K562 (cell line): Measurements from ENCODE around the gene PACS1. TPM values are rescaled to one million over a fixed set of nuclear protein-coding genes. Genes with fewer than 3 reads are reported as not detected.

ENCODE experiments used
- BRCA1 ChIP-seq, 2 experiments: fragments of 450-650 bp in 1 of 2; sonication (generic) in 1 of 2; formaldehyde crosslinking in 1 of 2; IDR thresholded peaks; 2 replicates each; pipeline versions ENCODE4 v1.5.0 to v1.6.1; 2017 to 2020; ENCODE audit warnings: mild to moderate bottlenecking in 1 of 2, missing genetic modification reagents in 1 of 2
- ELF2 ChIP-seq: fragments of 250-450 bp; sonication (Bioruptor Pico); IDR thresholded peaks from 2 replicates; pipeline ENCODE4 v1.5.0; 2021; ENCODE audit warnings: mild to moderate bottlenecking
- EWSR1 ChIP-seq: fragments of 450-650 bp; IDR thresholded peaks from 2 replicates; pipeline ENCODE4 v1.6.1; 2018; ENCODE audit warnings: borderline replicate concordance, mild to moderate bottlenecking, low read depth, moderate library complexity; ENCODE audit not compliant: partially characterized antibody
- MECOM ChIP-seq: fragments of 250-450 bp; sonication (Bioruptor Pico); IDR thresholded peaks from 2 replicates; pipeline ENCODE4 v1.8.0; 2022; ENCODE audit warnings: inconsistent platforms
- PHB ChIP-seq: fragments of 250-450 bp; sonication (Bioruptor Pico); IDR thresholded peaks from 2 replicates; pipeline ENCODE4 v1.5.0; 2021
- ZBED1 ChIP-seq: IDR thresholded peaks from 2 replicates; pipeline ENCODE4 v1.6.1; 2014
- ZNF785 ChIP-seq: fragments of 250-450 bp; sonication (Bioruptor Pico); IDR thresholded peaks from 2 replicates; pipeline ENCODE4 v1.4.0; 2020; ENCODE audit warnings: mild to moderate bottlenecking
- polyA plus RNA-seq, 8 experiments: library from polyadenylated mRNA; depleted of rRNA in 4 of 8; stranded (reverse) in 5 of 8; unstranded in 3 of 8; fragments of >200 nt; fragmentation: Nextera tagmentation in 2 of 8; fragmentation: Illumina TruSeq in 1 of 8; extraction: Ambion mirVana in 2 of 8; extraction: Trizol in 1 of 8; gene quantifications; 2 replicates each; pipeline versions ENCODE4 v1.2.1 to v1.2.3, GENCODE V29; 2011 to 2014; ENCODE audit warnings: inconsistent platforms in 1 of 8, missing spikeins in 1 of 8
- total RNA-seq, 7 experiments: library from RNA; depleted of rRNA in 6 of 7; stranded (reverse); fragments of >200 nt in 6 of 7; fragmentation: Illumina TruSeq in 2 of 7; extraction: Trizol in 2 of 7; gene quantifications; 2 replicates each; pipeline versions ENCODE4 v1.2.1 to v1.2.3, GENCODE V29; 2011 to 2021; ENCODE audit warnings: low replicate concordance in 1 of 7
- TF ChIP-seq, protein P1 (sequence below), 2 experiments: fragments of 450-650 bp in 1 of 2; sonication (generic) in 1 of 2; formaldehyde crosslinking in 1 of 2; IDR thresholded peaks; 2 replicates each; pipeline versions ENCODE4 v1.7.1 to v1.9.0; 2016 to 2022; ENCODE audit warnings: inconsistent platforms in 1 of 2, mild to moderate bottlenecking in 1 of 2, missing genetic modification reagents in 1 of 2
- TF ChIP-seq, protein P2 (sequence below): fragments of 250-450 bp; sonication (Bioruptor Pico); IDR thresholded peaks from 2 replicates; pipeline ENCODE4 v1.4.0; 2020
- TF ChIP-seq, protein P3 (sequence below): IDR thresholded peaks from 2 replicates; pipeline ENCODE4 v1.6.1; 2011; ENCODE audit warnings: borderline replicate concordance, low read depth, mild to moderate bottlenecking, moderate library complexity, low read length; ENCODE audit not compliant: insufficient read depth, poor library complexity, severe bottlenecking
- TF ChIP-seq, protein P4 (sequence below): IDR thresholded peaks from 2 replicates; pipeline ENCODE4 v1.6.1; 2016; ENCODE audit warnings: missing genetic modification characterization, missing compliant biosample characterization

The PACS1 gene
- total and polyA plus RNA-seq, 9 of the 15 experiments (the other 6 are each of a cell fraction or from before 2014, with no cell fraction given): 0.34 to 28.1 (median 8.5) TPM

DNA sequence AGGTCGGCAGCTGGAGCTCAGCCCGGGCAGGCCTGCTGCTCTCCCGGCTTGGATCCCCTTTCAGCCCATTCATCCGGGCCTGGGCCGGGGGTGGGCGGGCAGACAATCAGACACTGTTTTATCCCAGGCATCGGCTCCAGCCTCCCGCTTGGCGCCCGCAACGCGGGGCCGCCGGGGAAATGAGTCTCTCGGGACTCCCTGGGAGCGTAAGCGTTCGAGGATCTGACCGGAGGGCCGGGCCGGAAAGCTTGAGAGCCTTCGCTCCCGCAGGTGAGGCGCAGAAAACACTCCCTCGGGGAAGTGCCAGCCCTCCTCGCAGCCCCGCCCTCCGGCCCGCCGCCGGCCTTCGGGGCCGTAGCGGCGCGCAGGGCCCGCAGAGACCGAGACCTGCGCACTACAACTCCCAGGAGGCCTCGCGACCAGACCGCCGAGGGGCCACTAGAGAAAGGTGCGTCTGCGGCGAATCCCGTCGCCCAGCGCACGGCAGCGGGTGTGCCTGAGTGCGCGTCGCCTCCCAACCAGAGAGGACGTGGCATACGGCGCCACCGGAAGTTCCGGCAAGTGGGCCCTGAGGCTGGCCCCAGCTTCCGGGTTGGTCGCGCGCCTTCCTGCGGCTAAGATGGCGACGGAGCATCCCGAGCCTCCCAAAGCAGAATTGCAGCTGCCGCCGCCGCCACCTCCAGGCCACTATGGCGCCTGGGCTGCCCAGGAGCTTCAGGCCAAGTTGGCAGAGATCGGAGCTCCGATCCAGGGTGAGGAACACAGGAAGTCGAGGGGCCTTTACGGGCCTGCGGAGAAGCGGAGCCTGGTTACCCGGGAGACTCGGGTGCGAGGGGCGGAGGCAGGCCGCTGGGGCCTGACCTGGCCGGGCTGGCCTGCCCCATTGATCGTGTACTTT lies 18.1 kb upstream of the PACS1 start, which contains the start of gene SF3B2 (continued):
- TF ChIP-seq, protein P1, sequence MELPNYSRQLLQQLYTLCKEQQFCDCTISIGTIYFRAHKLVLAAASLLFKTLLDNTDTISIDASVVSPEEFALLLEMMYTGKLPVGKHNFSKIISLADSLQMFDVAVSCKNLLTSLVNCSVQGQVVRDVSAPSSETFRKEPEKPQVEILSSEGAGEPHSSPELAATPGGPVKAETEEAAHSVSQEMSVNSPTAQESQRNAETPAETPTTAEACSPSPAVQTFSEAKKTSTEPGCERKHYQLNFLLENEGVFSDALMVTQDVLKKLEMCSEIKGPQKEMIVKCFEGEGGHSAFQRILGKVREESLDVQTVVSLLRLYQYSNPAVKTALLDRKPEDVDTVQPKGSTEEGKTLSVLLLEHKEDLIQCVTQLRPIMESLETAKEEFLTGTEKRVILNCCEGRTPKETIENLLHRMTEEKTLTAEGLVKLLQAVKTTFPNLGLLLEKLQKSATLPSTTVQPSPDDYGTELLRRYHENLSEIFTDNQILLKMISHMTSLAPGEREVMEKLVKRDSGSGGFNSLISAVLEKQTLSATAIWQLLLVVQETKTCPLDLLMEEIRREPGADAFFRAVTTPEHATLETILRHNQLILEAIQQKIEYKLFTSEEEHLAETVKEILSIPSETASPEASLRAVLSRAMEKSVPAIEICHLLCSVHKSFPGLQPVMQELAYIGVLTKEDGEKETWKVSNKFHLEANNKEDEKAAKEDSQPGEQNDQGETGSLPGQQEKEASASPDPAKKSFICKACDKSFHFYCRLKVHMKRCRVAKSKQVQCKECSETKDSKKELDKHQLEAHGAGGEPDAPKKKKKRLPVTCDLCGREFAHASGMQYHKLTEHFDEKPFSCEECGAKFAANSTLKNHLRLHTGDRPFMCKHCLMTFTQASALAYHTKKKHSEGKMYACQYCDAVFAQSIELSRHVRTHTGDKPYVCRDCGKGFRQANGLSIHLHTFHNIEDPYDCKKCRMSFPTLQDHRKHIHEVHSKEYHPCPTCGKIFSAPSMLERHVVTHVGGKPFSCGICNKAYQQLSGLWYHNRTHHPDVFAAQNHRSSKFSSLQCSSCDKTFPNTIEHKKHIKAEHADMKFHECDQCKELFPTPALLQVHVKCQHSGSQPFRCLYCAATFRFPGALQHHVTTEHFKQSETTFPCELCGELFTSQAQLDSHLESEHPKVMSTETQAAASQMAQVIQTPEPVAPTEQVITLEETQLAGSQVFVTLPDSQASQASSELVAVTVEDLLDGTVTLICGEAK (IDR thresholded peaks at IDR 0.05): peak; percentile 98
- TF ChIP-seq, protein P1 (CRISPR knock-in tag; IDR thresholded peaks at IDR 0.05): no peak
- no peak for TF ChIP-seq BRCA1 (IDR thresholded peaks at IDR 0.05)
- TF ChIP-seq BRCA1 (CRISPR knock-in tag; IDR thresholded peaks at IDR 0.05): no peak
- peak; percentile 96 for TF ChIP-seq ELF2
- TF ChIP-seq ZNF785 (CRISPR knock-in tag): no peak
- 0 out of 2 replicates have a peak, but pooled peaks have one; percentile 6 for TF ChIP-seq ZBED1
- TF ChIP-seq MECOM (CRISPR knock-in tag): no peak
- TF ChIP-seq, protein P2, sequence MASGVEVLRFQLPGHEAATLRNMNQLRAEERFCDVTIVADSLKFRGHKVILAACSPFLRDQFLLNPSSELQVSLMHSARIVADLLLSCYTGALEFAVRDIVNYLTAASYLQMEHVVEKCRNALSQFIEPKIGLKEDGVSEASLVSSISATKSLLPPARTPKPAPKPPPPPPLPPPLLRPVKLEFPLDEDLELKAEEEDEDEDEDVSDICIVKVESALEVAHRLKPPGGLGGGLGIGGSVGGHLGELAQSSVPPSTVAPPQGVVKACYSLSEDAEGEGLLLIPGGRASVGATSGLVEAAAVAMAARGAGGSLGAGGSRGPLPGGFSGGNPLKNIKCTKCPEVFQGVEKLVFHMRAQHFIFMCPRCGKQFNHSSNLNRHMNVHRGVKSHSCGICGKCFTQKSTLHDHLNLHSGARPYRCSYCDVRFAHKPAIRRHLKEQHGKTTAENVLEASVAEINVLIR (CRISPR knock-in tag): peak; percentile 78
- TF ChIP-seq, protein P3, sequence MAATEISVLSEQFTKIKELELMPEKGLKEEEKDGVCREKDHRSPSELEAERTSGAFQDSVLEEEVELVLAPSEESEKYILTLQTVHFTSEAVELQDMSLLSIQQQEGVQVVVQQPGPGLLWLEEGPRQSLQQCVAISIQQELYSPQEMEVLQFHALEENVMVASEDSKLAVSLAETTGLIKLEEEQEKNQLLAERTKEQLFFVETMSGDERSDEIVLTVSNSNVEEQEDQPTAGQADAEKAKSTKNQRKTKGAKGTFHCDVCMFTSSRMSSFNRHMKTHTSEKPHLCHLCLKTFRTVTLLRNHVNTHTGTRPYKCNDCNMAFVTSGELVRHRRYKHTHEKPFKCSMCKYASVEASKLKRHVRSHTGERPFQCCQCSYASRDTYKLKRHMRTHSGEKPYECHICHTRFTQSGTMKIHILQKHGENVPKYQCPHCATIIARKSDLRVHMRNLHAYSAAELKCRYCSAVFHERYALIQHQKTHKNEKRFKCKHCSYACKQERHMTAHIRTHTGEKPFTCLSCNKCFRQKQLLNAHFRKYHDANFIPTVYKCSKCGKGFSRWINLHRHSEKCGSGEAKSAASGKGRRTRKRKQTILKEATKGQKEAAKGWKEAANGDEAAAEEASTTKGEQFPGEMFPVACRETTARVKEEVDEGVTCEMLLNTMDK: no peak
- no peak for TF ChIP-seq EWSR1
- TF ChIP-seq, protein P4, sequence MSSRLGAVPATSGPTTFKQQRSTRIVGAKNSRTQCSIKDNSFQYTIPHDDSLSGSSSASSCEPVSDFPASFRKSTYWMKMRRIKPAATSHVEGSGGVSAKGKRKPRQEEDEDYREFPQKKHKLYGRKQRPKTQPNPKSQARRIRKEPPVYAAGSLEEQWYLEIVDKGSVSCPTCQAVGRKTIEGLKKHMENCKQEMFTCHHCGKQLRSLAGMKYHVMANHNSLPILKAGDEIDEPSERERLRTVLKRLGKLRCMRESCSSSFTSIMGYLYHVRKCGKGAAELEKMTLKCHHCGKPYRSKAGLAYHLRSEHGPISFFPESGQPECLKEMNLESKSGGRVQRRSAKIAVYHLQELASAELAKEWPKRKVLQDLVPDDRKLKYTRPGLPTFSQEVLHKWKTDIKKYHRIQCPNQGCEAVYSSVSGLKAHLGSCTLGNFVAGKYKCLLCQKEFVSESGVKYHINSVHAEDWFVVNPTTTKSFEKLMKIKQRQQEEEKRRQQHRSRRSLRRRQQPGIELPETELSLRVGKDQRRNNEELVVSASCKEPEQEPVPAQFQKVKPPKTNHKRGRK (tag): no peak
- no peak for TF ChIP-seq PHB (CRISPR knock-in tag)
